Hematopoietic multipotent progenitor cell treated with erythropoietin and hydrocortisone succinate and interleukin-3 and kit ligand, for 8 days (in vitro differentiated cells): ENCODE results near the gene YIPF5.

Experiments
- DNase-seq: peaks from one replicate; pipeline ENCODE4 v3.0.0-alpha.2; 2015

Gene YIPF5

DNA sequence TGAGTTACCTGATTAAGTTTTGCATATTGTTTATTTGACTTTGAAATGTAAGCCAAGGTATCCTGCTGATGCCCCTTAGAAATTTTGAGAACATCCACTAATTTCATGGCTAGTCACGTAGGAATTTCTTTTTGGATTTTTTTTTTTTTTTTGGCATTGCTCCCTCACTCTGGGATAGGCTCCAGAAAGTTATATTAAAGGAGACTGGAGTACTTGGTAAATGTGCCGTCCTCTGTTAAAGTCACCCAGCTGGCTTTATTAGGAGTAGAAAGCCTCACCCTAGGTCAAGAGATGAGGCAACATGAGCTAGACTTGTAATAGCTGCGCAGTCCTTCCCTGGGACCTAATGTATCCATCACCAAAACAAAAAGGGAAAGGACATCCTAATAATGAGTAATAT is 3.3 kb upstream of the YIPF5 start:
- no peak for DNase-seq

DNA sequence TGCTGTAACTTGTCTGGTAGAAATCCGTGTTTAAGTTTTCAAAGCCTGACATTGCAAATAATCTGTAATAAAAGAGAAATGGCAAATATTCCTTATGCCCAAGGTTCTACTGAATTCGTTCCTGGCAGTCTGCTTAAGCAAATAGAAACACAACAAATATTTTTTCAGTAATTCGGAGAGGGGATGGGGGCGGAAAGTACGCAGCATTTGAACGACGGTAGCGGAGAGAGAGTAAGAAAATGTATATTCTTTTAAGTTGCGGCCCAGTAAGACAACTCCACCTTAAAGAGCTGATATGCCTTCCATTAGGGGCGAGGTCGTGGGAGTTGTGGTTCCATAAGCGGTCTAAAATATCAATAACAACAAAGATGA is 569 bp downstream of the YIPF5 start:
- no peak for DNase-seq

DNA sequence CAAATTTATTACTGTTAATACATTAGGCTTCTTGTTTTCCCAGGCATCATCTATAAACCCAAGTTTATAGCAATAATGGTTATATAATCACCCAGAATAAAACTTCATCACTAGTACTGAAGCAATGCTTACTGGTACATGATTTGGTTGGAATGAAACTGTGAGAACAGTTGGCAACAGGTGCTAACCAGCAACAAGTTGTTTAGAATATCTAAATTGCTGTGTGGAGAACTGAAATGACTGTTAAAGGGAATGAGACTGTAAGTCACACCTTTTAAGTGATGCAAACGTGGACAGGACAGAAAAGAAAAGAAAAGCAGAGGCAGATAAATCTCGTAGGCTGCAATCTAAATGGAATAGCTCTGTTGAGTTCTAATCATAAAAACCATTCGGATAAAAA is 2.5 kb downstream of the YIPF5 start:
- DNase-seq = no peak

DNA sequence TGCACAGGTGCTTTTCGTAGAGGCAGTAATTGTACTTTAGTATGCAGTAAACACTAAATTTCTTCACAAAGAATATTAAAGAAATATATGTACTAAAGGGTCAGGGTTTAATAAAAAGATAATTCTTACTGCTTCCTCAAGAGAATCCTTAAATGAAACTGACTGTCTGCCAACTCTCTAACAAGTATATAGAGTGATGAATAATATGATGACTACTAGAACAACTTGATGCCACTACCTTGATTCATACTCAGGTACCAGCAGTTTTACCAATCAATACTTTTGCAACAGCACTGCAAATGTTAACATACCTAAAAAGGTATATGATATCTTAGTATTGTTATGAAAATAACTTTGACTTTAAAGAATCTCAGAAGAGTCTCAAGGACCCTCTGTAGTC is 3.8 kb downstream of the YIPF5 start:
- DNase-seq = no peak

DNA sequence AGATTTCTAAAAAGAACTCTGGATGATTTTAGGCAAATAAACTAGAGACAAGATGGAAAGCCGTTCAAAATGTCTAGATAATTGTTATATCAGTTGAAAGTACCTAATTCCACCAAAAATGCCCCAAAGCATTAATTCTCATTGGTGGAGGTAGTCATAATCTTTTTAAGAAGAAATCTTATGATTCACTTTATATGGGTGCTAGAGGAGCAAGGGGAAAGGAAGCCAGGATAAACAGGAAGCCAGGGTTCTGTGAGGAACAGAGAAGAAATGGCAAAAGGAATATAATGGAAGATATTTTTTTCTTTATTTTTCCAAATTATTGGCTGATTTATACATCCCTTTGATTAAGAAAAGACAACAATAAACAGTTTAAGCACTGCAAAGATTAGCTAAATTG is 7.8 kb downstream of the YIPF5 start:
- no peak for DNase-seq

DNA sequence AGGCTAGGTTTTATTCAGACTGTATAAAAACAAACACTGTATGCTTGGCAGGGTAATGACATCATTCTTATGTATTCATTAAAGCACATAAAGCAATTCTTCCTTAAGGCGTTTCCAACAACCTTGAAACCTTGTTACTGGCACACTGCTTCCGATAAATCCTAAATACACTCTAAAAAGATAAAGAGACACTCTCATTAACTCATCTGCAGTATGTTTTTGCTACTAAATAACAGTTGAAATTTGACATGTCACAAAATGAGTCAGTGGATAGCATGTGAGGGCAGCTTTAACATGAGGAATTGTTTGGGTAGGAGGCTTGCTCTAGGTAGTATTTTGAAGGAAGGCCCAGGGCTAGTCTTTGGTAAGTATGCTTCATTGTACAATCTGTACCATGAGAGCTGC is 13.7 kb downstream of the YIPF5 start:
- DNase-seq = no peak

DNA sequence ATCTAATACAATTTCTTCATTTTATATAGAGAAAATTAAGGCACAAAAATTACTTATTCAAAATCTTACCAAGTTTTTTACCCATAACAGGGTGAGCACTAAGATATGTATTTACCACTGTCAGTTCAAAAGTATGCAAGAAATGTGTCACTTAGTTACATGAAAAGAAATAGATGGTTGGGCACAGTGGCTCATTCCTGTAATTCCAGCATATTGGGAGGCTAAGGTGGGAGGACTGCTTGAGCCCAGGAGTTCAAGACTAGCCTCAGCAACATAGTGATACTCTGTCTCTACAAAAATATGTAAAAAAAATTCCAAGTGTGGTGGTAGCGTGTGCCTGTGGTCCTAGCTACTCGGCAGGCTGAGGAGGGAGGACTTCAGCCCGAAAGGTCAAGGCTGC is 19.4 kb downstream of the YIPF5 start:
- DNase-seq = no peak

DNA sequence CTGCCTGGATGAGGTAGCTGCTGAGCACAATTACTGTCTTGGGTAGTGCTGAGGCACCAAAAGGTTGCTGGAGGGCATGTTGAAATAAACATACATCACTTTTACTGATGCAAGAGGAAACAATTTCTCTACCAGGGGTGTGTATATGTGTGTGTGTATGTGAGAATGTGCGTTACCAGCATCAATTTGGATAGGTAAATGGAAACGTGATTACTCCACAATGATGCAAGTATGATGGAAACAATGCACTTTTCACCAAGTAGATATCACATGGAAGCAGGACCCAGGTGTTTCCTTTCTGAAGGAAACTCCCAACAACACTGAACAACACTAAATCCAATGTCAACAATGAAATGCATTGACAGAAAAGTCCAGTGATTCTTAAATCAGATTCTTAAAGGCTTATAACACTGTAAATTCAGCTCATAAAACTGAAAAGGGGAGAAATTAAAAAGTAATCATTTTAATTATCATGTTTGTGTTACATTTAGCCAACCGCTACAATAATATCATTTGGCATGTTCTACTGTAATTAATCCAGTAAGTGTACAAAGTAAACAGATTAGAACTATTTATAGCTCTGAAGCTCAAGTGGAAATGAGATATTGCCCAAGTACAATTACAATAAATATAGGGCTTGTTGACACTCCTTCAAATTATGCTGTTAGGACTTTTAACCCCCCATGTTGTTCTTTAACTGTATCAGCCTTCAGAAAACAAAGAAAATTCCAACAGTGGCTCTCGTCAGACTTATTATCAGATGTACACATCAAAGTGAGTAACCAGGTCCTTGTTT is 25.3 kb downstream of the YIPF5 start:
- DNase-seq = no peak

DNA sequence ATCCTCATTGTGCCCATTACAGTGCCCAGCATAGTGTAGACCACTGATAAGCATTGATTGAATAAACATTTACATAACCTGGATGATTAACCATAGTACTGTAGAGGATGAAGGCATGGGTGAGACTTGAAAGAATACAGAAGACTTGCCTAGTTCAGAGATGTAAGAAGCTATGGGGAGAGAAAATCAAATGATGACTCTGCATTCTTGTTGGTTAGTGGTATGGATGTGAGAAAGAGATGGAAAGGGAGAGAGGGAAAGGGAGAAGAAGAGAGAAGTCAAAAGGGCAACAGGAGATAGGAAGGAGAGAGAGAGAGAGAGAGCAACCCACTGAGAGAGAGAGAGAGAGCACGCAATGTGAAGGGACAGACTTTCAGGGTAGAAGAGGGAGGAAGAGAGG is 26.8 kb downstream of the YIPF5 start:
- DNase-seq = no peak

DNA sequence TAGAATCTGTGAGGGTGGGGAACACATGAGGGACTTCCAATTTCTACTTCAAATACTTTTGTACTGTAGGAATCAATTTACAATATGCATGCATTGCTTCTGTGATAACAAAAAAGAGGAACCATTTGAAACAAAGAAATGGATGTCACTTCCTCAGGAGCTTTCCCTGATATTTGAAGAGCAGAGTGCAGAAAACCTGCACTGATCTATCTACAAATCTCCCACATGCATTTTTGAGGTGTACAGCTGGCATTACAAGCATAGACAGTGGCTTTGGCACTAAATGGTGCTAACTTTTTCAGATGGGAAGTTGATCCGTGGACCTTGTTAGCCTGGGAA is 27.7 kb downstream of the YIPF5 start:
- DNase-seq = no peak

DNA sequence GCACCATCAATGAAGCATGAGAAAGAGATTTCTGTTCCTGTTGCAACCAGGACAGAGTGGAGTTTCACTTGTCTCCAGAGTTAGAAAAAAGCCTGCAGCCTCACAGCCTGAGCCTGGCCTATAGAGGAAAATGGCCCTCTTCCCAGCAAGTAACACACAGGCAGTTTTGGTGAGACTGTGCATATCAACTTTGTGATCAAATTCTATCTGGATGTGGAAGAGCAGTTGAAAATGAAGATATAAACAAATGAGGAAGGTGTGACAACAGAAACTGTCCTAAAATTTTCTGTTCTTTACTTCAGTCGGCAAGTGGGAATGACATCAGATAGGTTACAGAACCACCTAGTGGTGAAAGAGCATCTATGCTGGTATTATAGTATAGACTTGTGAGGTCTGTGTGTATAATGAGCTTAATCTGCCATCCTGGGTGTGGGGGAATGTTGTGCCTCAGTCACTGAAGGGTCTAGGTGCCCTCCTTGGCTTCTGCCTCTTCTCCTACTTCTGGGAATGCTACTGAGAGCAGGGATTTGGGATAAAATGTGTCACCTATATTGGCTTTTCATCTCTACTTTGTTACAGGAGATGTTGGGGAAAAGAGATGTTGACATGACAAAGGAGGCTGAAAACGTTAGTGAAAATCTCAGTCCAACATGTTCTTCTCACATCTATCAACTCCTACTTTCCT is 28.2 kb downstream of the YIPF5 start:
- peak; percentile 42 for DNase-seq

DNA sequence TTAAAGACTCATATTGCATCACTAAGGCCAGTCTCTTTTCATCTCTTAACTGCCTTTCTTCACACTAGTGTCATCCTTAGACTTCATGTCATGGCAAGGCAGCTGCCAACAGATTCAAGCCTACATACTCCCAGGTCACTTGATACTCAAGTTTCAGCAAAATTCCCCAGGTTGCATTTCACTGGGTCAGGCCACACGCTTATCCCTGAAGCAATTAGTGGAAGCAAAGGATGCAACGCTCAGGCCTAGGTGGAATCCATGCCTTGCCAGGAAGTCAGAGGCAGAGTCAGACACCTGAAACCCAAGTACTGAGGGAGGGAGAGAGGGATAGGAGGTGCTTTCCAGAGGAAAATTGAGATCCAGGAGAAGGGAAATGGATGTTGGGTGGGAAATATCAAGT is 28.9 kb downstream of the YIPF5 start:
- no peak for DNase-seq

DNA sequence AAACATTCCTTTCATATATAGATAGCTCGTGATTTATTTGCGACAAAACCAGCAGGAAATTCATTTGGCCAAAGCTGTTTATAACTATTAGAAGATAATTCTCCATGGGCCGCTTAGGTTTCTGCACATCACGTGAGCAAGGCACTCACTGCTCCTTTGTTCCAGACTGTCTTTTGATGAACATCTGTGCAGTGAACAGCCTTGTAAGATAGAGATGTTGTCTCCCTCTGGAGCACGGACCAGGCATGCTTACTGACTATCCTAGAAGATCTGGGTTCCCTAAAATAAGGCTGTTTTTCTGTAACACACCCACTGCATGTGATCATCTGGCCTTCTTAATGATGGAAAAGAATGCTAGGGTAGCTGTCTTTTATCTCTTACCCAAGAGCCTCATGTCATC is 30.9 kb downstream of the YIPF5 start:
- DNase-seq = no peak

DNA sequence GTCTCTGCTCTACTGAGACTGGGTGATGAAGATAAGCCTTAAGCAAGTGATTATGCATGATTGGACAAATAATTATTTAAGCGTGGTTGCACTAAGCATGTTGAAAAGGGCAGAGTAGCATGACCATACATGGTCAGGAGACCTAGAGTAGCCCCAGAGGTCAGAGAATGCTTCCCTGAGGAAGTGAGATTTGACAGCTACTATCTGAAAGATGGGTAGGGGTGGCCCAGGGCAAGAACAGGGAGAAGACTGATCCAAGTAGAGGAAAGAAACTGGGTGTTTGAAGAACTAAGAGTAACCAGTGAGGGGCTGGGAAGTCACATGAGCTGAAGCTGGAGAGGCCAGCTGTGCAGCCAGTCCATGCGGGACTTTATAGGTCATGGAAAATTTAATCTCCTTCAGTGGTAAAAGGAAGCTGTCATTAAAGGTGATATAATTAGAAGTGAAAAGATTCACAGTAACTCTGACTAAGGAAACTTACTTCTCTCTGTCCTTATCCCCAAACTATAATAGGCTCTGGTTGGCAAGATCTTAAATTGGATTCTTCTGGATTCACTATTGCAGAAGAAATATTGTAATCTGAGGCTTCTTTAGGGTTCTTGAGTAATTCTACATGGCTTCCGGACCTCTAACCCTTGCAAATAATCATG is 35.2 kb downstream of the YIPF5 start:
- DNase-seq = no peak

DNA sequence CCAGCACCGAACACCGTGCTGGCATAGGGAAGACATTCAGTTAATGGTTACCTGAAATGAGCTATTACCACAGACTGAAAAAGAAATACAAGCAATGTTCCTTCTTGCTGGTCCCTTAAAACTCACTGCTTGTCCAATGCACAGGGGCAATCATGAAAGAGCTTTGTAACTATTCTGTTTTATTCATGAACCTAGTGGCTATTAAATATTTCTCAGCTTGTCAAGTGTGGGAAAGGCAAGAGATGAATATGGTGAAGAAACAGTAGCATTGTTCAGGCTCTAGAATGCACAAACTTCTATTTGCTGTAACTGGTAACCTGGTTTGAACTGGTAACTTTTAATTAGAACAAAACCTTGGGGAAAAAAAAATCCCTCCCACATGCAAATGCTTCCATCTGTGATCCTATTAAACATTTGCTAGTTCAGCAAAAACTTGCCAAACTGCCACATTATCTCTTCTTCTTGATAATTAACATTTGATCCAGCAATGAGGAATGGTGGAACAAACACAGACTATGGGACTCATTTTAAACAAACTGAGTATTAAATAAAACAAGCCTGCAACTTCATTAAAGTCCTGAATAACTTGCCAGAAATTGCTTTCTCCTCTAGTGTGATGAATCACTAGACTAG is 36.1 kb downstream of the YIPF5 start:
- DNase-seq = no peak

DNA sequence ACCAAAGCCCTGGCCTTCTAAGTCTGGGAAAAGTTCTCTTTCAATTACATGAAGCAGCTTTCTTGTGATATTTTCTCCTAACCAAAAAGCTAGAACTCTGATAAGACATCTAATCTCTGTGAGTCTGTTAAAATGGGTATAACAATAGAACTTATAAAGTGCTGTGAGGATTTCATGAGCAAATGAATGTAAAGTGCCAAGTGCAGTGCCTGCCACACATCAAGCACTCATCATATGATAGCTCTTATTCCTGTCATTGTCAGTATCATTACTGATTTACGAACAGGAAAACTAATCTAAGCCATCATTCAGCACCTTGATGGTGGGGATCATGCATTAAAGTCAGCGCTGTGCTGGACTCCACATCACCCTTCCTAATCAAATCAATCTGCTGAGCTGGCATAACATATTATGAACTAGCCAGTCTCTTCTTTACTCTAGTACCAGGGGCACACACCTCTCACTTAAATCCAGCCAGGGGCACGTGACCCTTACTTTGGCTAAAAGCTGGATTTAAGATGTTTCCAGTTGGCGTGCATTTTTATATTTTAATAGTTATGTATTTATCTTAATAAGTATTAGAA is 37.3 kb downstream of the YIPF5 start:
- no peak for DNase-seq

DNA sequence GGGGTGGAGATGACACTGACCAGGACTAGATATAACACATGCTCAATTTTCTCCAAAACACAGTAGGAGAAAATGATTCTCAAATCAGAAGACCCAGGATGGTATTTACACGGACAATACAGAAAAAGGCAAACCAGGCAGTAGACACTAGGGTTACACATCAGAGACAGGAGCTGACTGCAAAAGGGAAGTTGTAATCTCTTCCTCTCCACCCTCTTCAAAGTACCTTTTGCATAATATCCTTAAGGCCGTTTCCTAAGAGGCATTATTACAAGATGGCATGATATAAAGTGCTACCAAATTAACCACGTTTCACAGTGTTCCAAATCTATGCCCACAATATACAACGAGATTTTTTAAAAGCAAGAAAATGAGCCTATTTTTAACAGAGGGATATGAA is 39.2 kb downstream of the YIPF5 start:
- DNase-seq = no peak

DNA sequence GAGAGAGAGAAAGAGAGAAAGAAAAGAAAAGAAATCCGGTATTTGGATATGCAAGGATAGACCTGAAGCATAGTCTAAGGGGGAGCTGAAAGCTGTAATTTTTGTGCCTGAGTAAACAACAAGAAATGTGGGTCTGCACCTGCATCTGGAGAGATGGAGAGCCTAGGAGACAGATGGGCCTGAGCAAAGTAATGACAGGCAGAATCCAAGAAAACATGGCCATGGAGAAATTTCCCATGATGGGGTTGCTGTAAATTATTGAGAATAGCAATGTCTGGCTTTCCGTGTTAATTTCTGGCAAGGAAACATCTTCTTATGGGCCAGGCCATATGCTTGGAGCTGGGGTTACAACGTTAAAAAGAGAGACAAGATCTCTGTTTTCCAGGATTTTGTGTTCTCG is 40.2 kb downstream of the YIPF5 start:
- DNase-seq = no peak

DNA sequence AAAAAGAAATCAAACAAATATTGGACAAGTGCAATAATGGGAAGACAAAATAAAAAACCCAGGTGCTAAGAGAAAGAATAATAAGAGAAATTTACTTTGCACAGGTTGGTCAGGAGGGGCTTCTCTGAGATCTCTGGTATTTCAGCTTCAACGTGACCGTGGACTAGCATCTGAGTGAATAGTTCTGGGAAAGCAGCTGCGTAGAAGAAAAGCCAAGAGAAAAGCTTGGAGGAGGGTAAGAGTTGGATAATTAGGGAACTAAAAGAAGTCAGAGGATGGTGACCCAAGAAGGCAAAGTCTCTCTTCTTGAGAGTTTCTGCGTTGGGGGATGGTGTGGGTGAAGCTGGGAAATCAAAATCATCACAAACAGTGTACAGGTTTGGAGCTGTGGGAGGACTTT is 41.6 kb downstream of the YIPF5 start:
- DNase-seq = no peak

DNA sequence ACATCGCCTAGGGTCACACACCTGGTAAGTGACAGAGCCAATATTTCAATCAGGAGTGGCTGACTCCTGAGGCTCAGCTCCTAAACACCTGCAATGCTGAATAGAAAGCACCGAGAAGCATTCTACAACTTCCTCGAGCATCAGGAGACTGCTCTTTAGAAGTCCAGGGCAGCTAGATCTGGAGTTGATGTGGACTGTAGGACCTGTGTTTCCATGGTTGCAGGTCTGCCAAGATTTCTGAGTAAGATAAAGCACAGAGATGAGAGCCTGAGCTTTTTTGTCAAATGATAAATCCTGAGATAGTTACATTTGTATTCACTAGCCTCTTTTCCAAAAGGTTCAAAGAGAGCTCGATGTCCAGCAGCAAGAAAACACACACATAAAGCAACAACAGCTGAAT is 43.8 kb downstream of the YIPF5 start:
- no peak for DNase-seq

DNA sequence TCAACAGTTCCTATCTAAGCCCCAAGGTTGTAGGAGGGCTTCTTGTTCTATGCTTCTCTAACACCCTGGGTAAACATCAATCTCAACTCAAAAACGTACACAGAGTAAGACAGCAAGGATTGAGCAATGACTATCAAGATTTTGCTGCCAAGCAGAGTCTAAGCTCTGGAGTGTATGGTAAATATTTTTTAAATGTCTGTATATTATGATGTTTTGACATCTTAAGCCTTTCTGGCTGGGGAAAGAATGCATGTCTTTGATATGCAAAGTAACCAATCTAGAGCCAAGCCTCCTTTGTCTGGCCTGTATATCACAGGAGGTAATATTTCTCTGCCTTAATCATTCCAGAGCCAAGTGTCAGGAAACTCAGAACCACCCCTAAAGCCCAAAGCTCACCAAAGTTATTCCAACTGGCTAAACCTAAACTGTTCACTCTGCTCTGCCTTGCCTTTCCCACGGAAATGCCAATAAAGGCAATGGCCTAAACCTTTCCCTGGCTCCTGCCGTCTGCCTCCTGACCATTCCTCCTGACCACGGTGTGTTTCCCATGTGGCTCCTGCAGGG is 45.2 kb downstream of the YIPF5 start:
- DNase-seq = no peak

DNA sequence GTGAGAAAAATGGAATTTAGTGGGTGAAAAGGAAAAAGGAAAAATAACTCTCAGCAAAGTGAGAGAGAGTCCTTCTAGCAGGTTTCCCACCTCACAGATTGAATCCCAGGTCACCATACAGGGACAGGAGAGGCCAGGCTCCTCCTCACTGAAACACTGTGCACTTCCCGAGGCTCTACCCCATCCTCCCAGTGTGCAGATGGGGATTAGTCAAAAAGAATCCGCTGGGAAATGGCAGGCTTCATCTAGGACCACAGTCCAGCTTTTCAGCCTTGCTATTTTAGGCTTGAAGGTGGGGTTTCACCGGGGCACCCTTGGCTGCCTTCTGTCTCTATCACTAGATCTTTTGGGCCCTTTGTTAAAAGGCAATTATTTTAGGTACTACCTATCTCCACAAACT is 47.8 kb downstream of the YIPF5 start:
- no peak for DNase-seq

DNA sequence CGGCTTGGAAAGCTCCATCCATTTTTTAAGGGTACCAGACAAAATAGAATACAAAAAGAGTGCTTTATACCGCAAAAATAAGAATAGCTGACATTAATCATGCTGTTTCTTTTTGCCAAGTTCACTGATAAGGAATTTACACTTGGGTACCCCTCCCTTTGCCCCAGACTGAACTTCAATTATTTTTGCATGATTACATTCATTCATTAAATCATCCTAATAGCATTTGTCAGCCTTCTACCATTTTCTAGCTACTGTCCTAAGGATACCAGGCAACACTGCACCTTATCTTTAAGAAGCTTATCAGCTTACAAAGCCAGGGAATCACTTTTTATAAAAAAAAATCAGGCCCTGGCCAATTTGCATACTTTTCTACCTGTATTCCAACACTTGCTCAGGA is 48.4 kb downstream of the YIPF5 start:
- no peak for DNase-seq
